Osteocyte (in vitro differentiated cells): ENCODE measurements around the gene DCAF5. TPM values are rescaled to one million over a fixed set of nuclear protein-coding genes. Genes with fewer than 3 reads are reported as not detected.
A peak's percentile ranks its signal among the peaks of the same experiment; 100 is the strongest.

Experiments used
- DNase-seq: peaks from one replicate; pipeline ENCODE4 v3.0.0; 2021; ENCODE audit warnings: mixed read lengths; ENCODE audit not compliant: unreplicated experiment; ENCODE audit errors: extremely low spot score
- H3K27ac Mint-ChIP-seq: one replicate; pipeline ENCODE4 v1.8.0; 2021; ENCODE audit warnings: mild to moderate bottlenecking, mixed read lengths; ENCODE audit not compliant: unreplicated experiment
- H3K27me3 Mint-ChIP-seq: one replicate; pipeline ENCODE4 v1.8.0; 2021; ENCODE audit warnings: mixed read lengths; ENCODE audit not compliant: unreplicated experiment
- H3K36me3 Mint-ChIP-seq: one replicate; pipeline ENCODE4 v1.8.0; 2021; ENCODE audit warnings: mixed read lengths; ENCODE audit not compliant: unreplicated experiment
- H3K4me1 Mint-ChIP-seq: one replicate; pipeline ENCODE4 v1.8.0; 2021; ENCODE audit warnings: mixed read lengths; ENCODE audit not compliant: unreplicated experiment
- H3K4me3 Mint-ChIP-seq: one replicate; pipeline ENCODE4 v1.8.0; 2021; ENCODE audit warnings: mild to moderate bottlenecking, moderate library complexity, mixed read lengths; ENCODE audit not compliant: unreplicated experiment
- H3K9me3 Mint-ChIP-seq: one replicate; pipeline ENCODE4 v1.8.0; 2021; ENCODE audit warnings: mixed read lengths; ENCODE audit not compliant: unreplicated experiment
- total RNA-seq: library from RNA; stranded (reverse); gene quantifications from 2 replicates; pipeline ENCODE4 v1.2.1, GENCODE V29; 2021
- TF ChIP-seq, protein P1 (sequence below): fragments of 200-600 bp; sonication (generic); IDR thresholded peaks from 2 replicates; pipeline ENCODE4 v1.5.0; 2021; ENCODE audit warnings: antibody characterized with exemption, mild to moderate bottlenecking, moderate library complexity

Gene DCAF5
- total RNA-seq, 1 donor from 2014 or later = 56.1 TPM

DNA sequence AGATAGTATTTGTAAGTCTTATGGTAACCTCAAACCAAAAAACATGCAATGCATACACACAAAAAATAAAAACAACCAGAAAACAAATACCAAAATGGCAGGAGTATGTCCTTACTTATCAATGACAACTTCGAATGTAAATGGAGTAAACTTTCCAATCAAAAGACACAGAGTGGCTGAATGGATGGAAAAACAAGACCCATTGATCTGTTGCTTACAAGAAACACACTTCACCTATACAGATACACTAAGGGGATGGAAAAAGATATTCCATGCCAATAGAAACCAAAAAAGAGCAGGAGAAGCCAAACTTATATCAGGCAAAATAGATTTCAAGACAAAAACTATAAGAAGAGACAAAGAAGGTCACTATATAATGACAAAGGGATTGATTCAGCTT, 8.7 kb upstream of the DCAF5 start:
- Mint-ChIP-seq H3K4me1 (no peaks in the 10 kb centered on the region), H3K27ac (no peak overlapping the region), H3K9me3 (peaks cover 25% of the 10 kb centered on the region), H3K27me3 (peaks cover 68% of the 10 kb centered on the region), H3K36me3 (peaks cover 5% of the 10 kb centered on the region), H3K4me3 (no peak overlapping the region)
- TF ChIP-seq, protein P1, sequence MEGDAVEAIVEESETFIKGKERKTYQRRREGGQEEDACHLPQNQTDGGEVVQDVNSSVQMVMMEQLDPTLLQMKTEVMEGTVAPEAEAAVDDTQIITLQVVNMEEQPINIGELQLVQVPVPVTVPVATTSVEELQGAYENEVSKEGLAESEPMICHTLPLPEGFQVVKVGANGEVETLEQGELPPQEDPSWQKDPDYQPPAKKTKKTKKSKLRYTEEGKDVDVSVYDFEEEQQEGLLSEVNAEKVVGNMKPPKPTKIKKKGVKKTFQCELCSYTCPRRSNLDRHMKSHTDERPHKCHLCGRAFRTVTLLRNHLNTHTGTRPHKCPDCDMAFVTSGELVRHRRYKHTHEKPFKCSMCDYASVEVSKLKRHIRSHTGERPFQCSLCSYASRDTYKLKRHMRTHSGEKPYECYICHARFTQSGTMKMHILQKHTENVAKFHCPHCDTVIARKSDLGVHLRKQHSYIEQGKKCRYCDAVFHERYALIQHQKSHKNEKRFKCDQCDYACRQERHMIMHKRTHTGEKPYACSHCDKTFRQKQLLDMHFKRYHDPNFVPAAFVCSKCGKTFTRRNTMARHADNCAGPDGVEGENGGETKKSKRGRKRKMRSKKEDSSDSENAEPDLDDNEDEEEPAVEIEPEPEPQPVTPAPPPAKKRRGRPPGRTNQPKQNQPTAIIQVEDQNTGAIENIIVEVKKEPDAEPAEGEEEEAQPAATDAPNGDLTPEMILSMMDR = no peak
- no peak for DNase-seq

DNA sequence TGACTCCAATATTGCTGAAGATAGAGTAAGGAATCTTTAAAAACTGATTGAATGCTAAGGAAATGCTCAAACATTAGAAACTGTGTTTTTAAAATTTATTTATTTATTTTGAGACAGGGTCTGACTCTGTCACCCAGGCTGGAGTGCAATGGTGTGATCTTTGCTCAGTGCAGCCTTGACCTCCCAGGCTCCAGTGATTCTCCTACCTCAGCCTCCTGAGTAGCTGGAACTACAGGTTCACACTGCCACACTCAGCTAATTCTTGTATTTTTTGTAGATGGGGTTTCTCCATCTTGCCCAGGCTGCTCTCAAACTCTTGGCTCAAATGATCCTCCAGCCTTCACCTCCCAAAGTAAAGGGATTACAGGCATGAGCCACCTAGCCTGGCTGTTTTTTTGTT, 3.3 kb upstream of the DCAF5 start:
- no peak overlapping the region for H3K27ac Mint-ChIP-seq
- H3K9me3 Mint-ChIP-seq = no peaks in the 10 kb centered on the region
- H3K36me3 Mint-ChIP-seq = no peaks in the 10 kb centered on the region
- no peak overlapping the region for H3K4me3 Mint-ChIP-seq
- DNase-seq = no peak
- TF ChIP-seq, protein P1 = no peak
- H3K4me1 Mint-ChIP-seq = peaks cover 11% of the 10 kb centered on the region
- peaks cover 31% of the 10 kb centered on the region for H3K27me3 Mint-ChIP-seq

DNA sequence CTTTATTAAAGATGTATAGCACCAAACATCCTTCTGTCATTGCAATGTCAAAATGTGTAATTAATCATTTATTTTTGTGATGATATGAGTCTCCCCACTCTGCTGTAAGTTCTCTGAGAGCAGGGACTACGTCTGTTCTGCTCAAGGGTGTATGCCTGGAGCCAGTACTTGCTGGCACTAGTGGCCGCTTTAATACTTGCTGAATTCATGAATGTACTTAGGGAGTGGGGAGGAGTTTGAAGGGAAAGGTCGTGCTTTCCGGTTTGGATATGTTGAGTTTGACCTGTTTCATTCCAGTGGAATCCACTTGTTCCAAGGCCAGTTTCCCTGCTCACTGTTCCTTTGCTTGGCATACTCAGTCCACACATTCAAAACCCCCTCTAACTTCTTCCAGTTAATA, 1.9 kb upstream of the DCAF5 start:
- Mint-ChIP-seq H3K4me1 (peaks cover 26% of the 10 kb centered on the region), H3K4me3 (no peak overlapping the region), H3K27ac (no peak overlapping the region), H3K9me3 (no peaks in the 10 kb centered on the region), H3K36me3 (no peaks in the 10 kb centered on the region), H3K27me3 (peaks cover 18% of the 10 kb centered on the region)
- DNase-seq = no peak
- TF ChIP-seq, protein P1 = no peak

DNA sequence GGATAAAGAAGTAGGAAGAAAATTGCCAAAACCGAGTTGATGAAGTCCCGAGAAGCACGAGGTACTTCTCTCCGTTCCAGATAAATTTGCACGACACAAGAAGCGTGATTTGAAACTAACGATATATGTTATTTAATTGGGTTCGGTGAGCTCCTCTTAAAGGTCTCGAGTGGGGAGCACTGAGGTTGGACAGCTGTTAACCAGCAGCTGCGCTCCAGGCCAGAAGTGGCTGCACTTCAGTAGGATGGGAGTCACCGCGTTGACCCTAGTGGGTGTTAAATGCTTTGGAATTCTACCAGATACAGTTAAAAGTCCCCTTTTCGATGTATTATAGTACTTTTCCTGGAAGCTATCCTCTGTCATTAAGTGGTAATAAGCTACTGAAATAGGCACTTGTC, 953 bp upstream of the DCAF5 start:
- peak overlapping the region; percentile 88 for H3K27ac Mint-ChIP-seq
- no peaks in the 10 kb centered on the region for H3K9me3 Mint-ChIP-seq

DNA sequence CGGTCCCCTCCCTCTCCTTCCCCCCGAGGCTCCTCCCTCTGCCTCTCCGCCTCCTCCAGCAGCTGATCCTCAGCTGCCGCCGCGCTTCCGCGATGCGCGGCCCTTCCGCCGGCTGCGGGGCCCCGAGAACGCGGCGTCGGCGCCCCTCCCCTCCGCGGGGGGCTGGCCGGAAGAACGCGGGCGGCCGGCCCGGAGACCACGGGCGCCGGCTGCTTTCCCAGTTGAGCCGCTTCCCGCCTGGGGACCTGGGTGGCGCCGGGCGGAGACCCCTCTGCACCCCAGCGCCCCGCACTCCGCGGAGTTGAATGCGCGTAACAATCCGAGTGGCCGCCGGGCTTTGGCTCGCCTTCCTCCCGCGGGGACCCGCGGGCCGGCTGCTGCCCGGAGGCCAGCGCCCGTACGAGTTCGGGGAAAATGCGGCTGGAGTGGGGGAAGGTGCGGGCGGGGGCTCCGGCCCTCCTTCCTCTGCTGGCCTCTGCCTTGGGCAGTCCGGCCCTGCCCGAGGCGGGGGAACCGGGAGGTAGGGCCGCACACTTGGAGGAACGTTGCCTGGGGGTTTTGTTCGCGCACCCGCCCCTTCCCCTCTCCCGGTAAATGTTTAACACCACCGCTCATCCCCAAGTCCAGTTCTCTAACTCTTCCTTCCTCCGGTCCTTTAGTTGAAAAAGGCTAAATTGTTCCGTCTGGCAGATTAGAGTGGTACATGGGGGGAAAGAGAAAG, 393 bp upstream of the DCAF5 start:
- no peak for DNase-seq
- peak overlapping the region; percentile 88 for H3K4me3 Mint-ChIP-seq
- TF ChIP-seq, protein P1 = no peak
- H3K36me3 Mint-ChIP-seq = peaks cover 4% of the 10 kb centered on the region
- H3K4me1 Mint-ChIP-seq = peaks cover 38% of the 10 kb centered on the region
- peak overlapping the region; percentile 88 for H3K27ac Mint-ChIP-seq
- peaks cover 5% of the 10 kb centered on the region for H3K27me3 Mint-ChIP-seq
- H3K9me3 Mint-ChIP-seq = no peaks in the 10 kb centered on the region

More for the DNA sequence above, 953 bp upstream of the DCAF5 start:
- Mint-ChIP-seq H3K4me3 (peak overlapping the region; percentile 86), H3K27me3 (peaks cover 10% of the 10 kb centered on the region), H3K36me3 (peaks cover under 1% of the 10 kb centered on the region), H3K4me1 (peaks cover 35% of the 10 kb centered on the region)
- no peak for DNase-seq
- TF ChIP-seq, protein P1 = no peak
